ENCODE results near the gene TNNI3. TPM values are rescaled to one million over a fixed set of nuclear protein-coding genes. Genes with fewer than 3 reads are reported as not detected.
A peak's percentile ranks its signal among the peaks of the same experiment; 100 is the strongest.

TNNI3 gene
- total and polyA plus RNA-seq, 9 of the 15 experiments (the other 6 are each of a cell fraction or from before 2014, with no cell fraction given), result 4.7 to 158 (median 42.0) TPM

DNA sequence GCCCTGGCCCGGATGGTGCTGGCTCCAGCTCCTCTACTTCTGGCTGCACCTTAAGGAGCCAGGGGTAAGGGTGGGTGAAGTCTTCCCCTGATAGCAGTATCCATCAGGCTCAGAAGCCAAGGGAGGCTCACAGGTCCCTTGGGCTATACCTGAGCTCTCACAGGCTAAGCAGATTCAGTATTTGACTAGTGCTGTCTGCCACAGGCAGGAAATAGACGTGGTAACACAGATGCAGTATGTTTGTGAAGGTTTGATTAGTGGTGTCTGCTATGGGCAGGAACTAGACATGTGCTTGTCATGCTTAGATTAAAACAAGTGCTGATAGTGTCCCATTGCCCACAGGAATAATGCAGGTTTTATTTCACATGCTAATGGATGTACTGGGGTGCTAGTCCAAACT lies 18.5 kb upstream of the TNNI3 start (continued):
- TF ChIP-seq, protein P1, sequence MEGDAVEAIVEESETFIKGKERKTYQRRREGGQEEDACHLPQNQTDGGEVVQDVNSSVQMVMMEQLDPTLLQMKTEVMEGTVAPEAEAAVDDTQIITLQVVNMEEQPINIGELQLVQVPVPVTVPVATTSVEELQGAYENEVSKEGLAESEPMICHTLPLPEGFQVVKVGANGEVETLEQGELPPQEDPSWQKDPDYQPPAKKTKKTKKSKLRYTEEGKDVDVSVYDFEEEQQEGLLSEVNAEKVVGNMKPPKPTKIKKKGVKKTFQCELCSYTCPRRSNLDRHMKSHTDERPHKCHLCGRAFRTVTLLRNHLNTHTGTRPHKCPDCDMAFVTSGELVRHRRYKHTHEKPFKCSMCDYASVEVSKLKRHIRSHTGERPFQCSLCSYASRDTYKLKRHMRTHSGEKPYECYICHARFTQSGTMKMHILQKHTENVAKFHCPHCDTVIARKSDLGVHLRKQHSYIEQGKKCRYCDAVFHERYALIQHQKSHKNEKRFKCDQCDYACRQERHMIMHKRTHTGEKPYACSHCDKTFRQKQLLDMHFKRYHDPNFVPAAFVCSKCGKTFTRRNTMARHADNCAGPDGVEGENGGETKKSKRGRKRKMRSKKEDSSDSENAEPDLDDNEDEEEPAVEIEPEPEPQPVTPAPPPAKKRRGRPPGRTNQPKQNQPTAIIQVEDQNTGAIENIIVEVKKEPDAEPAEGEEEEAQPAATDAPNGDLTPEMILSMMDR (IDR thresholded peaks at IDR 0.05 in 2 of 3, conservative IDR thresholded peaks at IDR 0.05 in 1 of 3; ENCODE audit: insufficient read depth in 2 of 3, low read depth in 1 of 3, low read length in 3 of 3), result peak in 2 of 3 experiments; percentile 19 to 33; a peak in 1 of 6 replicates
- TF ChIP-seq ESRRA (IDR thresholded peaks at IDR 0.05; ENCODE audit: borderline replicate concordance, low read depth) (peak; percentile 18; the same call in 1 of the 2 replicates), HDAC1 (IDR thresholded peaks at IDR 0.05) (peak in 1 of 2 experiments; percentile 61; a peak in 2 of 4 replicates), PHTF2 (CRISPR knock-in tag; IDR thresholded peaks at IDR 0.05) (no peak), RBBP5 (IDR thresholded peaks at IDR 0.05; ENCODE audit: borderline replicate concordance, insufficient read depth, low read length, poor library complexity, severe bottlenecking) (no peak), SMAD4 (CRISPR knock-in tag; conservative IDR thresholded peaks at IDR 0.05) (0 out of 2 replicates have a peak, but pooled peaks have one; percentile 14), FOXA3 (CRISPR knock-in tag; conservative IDR thresholded peaks at IDR 0.05 in 1 of 2, IDR thresholded peaks at IDR 0.05 in 1 of 2) (no peak), ILK (tag; IDR thresholded peaks at IDR 0.05; ENCODE audit: borderline replicate concordance, low read depth) (no peak), DDX20 (tag; IDR thresholded peaks at IDR 0.05; ENCODE audit: low read depth) (no peak), LARP7 (IDR thresholded peaks at IDR 0.05) (no peak), GTF2A2 (tag; IDR thresholded peaks at IDR 0.05) (no peak), ZNF253 (CRISPR knock-in tag; conservative IDR thresholded peaks at IDR 0.05) (no peak), FOXJ3 (CRISPR knock-in tag; IDR thresholded peaks at IDR 0.05) (no peak), PCBP2 (IDR thresholded peaks at IDR 0.05; ENCODE audit: low read depth, low read length, poor library complexity, severe bottlenecking) (no peak), NR4A1 (CRISPR knock-in tag; IDR thresholded peaks at IDR 0.05) (no peak), NR4A1 (tag; IDR thresholded peaks at IDR 0.05) (no peak), NCOR1 (IDR thresholded peaks at IDR 0.05) (no peak), ZNF75A (CRISPR knock-in tag; IDR thresholded peaks at IDR 0.05) (no peak), ZNF165 (CRISPR knock-in tag; IDR thresholded peaks at IDR 0.05; ENCODE audit: borderline replicate concordance) (no peak)
- TF ChIP-seq, protein P2, sequence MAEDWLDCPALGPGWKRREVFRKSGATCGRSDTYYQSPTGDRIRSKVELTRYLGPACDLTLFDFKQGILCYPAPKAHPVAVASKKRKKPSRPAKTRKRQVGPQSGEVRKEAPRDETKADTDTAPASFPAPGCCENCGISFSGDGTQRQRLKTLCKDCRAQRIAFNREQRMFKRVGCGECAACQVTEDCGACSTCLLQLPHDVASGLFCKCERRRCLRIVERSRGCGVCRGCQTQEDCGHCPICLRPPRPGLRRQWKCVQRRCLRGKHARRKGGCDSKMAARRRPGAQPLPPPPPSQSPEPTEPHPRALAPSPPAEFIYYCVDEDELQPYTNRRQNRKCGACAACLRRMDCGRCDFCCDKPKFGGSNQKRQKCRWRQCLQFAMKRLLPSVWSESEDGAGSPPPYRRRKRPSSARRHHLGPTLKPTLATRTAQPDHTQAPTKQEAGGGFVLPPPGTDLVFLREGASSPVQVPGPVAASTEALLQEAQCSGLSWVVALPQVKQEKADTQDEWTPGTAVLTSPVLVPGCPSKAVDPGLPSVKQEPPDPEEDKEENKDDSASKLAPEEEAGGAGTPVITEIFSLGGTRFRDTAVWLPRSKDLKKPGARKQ (CRISPR knock-in tag; IDR thresholded peaks at IDR 0.05), result no peak
- TF ChIP-seq, protein P3, sequence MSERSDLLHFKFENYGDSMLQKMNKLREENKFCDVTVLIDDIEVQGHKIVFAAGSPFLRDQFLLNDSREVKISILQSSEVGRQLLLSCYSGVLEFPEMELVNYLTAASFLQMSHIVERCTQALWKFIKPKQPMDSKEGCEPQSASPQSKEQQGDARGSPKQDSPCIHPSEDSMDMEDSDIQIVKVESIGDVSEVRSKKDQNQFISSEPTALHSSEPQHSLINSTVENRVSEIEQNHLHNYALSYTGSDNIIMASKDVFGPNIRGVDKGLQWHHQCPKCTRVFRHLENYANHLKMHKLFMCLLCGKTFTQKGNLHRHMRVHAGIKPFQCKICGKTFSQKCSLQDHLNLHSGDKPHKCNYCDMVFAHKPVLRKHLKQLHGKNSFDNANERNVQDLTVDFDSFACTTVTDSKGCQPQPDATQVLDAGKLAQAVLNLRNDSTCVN (CRISPR knock-in tag; IDR thresholded peaks at IDR 0.05), result no peak
